IMR-90 (cell line): Measurements from ENCODE around the gene CCND3. TPM values are rescaled to one million over a fixed set of nuclear protein-coding genes. Genes with fewer than 3 reads are reported as not detected.

Experiments used
- ATAC-seq: fragments of 200-7000 bp; cut with Tn5 transposase; 2 replicates; pipeline ENCODE4 v1.9.1; 2020; ENCODE audit warnings: low read depth, mild to moderate bottlenecking, moderate library complexity
- BruUV-seq: library from RNA; stranded (reverse); fragments of 400-500 nt; replicated peaks from 2 replicates; lab custom pipeline; 2021; lab: Mats Ljungman, UMichigan
- CTCF ChIA-PET: fragments of 300-600 bp; formaldehyde crosslinking; extraction: SDS; loops from one replicate; lab custom pipeline; 2021; ENCODE audit warnings: antibody characterized with exemption; lab: Yijun Ruan, JAX
- POLR2A ChIA-PET: fragments of 300-600 bp; sonication (Branson Sonifier 250); formaldehyde crosslinking; loops from one replicate; lab custom pipeline; 2022; ENCODE audit warnings: antibody characterized with exemption; ENCODE audit not compliant: unreplicated experiment; lab: Charles Lee
- DNase-seq: peaks from one replicate; pipeline ENCODE4 v3.0.0; 2013
- H2AFZ ChIP-seq: replicated peaks from 2 replicates; pipeline ENCODE3; 2013; ENCODE audit warnings: low read length, mild to moderate bottlenecking; ENCODE audit not compliant: poor library complexity
- H2AK5ac ChIP-seq: 2 replicates; pipeline ENCODE4 v1.6.1; 2013; ENCODE audit warnings: low read depth, low read length, inconsistent platforms
- H2AK9ac ChIP-seq: replicated peaks from 2 replicates; pipeline ENCODE3; 2013; ENCODE audit warnings: mild to moderate bottlenecking, low read depth, low read length, moderate library complexity; ENCODE audit not compliant: poor library complexity
- H2BK120ac ChIP-seq: 2 replicates; pipeline ENCODE4 v1.6.1; 2013; ENCODE audit warnings: low read depth, low read length, inconsistent platforms
- H2BK15ac ChIP-seq: 3 replicates; pipeline ENCODE4 v1.6.1; 2013; ENCODE audit warnings: low read depth, low read length, inconsistent platforms
- H2BK20ac ChIP-seq: 2 replicates; pipeline ENCODE4 v1.6.1; 2013; ENCODE audit warnings: low read depth, mild to moderate bottlenecking, inconsistent platforms, low read length, moderate library complexity
- H2BK5ac ChIP-seq: 2 replicates; pipeline ENCODE4 v1.6.1; 2013; ENCODE audit warnings: mild to moderate bottlenecking, low read depth, low read length, inconsistent platforms; ENCODE audit not compliant: poor library complexity, severe bottlenecking
- H3K14ac ChIP-seq: replicated peaks from 2 replicates; pipeline ENCODE4 v1.6.1; 2013; ENCODE audit warnings: low read depth, low read length, inconsistent platforms
- H3K18ac ChIP-seq: 2 replicates; pipeline ENCODE4 v1.6.1; 2013; ENCODE audit warnings: low read depth, low read length, control low read depth
- H3K23ac ChIP-seq: 2 replicates; pipeline ENCODE4 v1.6.1; 2013; ENCODE audit warnings: low read depth, low read length, inconsistent platforms
- H3K27ac ChIP-seq: 2 replicates; pipeline ENCODE4 v1.5.1; 2013; ENCODE audit warnings: mild to moderate bottlenecking, control low read depth, low read length; ENCODE audit not compliant: insufficient read depth
- H3K27me3 ChIP-seq: 2 replicates; pipeline ENCODE4 v1.6.1; 2013; ENCODE audit warnings: low read length; ENCODE audit not compliant: control insufficient read depth, insufficient read depth
- H3K36me3 ChIP-seq: 2 replicates; pipeline ENCODE4 v1.6.1; 2013; ENCODE audit warnings: low read length, mixed read lengths; ENCODE audit not compliant: control insufficient read depth, insufficient read depth
- H3K4ac ChIP-seq: 2 replicates; pipeline ENCODE4 v1.6.1; 2013; ENCODE audit warnings: low read depth, low read length, inconsistent platforms
- H3K4me1 ChIP-seq: 2 replicates; pipeline ENCODE4 v1.6.1; 2013; ENCODE audit warnings: low read length, mixed read lengths; ENCODE audit not compliant: control insufficient read depth, insufficient read depth
- H3K4me2 ChIP-seq: 2 replicates; pipeline ENCODE4 v1.6.1; 2013; ENCODE audit warnings: low read depth, mild to moderate bottlenecking, control low read depth, low read length, moderate library complexity
- H3K4me3 ChIP-seq: 2 replicates; pipeline ENCODE4 v1.5.1; 2013; ENCODE audit warnings: low read depth, mild to moderate bottlenecking, control low read depth, low read length, moderate library complexity; ENCODE audit not compliant: insufficient read depth
- H3K56ac ChIP-seq: 2 replicates; pipeline ENCODE4 v1.6.1; 2013; ENCODE audit warnings: low read length, inconsistent platforms; ENCODE audit not compliant: insufficient read depth; ENCODE audit errors: extremely low read depth
- H3K79me1 ChIP-seq, 2 experiments: 2 replicates each; pipeline ENCODE4 v1.6.1; 2013; ENCODE audit warnings: low read length in 2 of 2, inconsistent platforms in 1 of 2, low read depth in 1 of 2
- H3K9ac ChIP-seq: 2 replicates; pipeline ENCODE4 v1.6.1; 2013; ENCODE audit warnings: low read depth, low read length, control low read depth
- H3K9me1 ChIP-seq: 2 replicates; pipeline ENCODE4 v1.6.1; 2013; ENCODE audit warnings: low read length, inconsistent platforms; ENCODE audit not compliant: insufficient read depth
- H3K9me3 ChIP-seq: 2 replicates; pipeline ENCODE4 v1.6.1; 2013; ENCODE audit warnings: low read length; ENCODE audit not compliant: control insufficient read depth, insufficient read depth
- H4K20me1 ChIP-seq: 2 replicates; pipeline ENCODE4 v1.6.1; 2013; ENCODE audit warnings: low read length, inconsistent platforms; ENCODE audit not compliant: insufficient read depth
- H4K5ac ChIP-seq: 2 replicates; pipeline ENCODE4 v1.6.1; 2013; ENCODE audit warnings: mild to moderate bottlenecking, low read depth, low read length, control low read depth
- H4K8ac ChIP-seq, 2 experiments: 2 replicates each; pipeline ENCODE4 v1.6.1; 2013; ENCODE audit warnings: low read depth in 2 of 2, low read length in 2 of 2, control low read depth in 1 of 2, inconsistent platforms in 1 of 2
- H4K91ac ChIP-seq: 2 replicates; pipeline ENCODE4 v1.6.1; 2013; ENCODE audit warnings: low read depth, low read length, inconsistent platforms; ENCODE audit not compliant: insufficient read depth
- MXI1 ChIP-seq: IDR thresholded peaks from 2 replicates; pipeline ENCODE4 v1.6.1; 2012; ENCODE audit warnings: low read depth, mild to moderate bottlenecking, low read length, moderate library complexity, borderline replicate concordance
- RFX5 ChIP-seq: IDR thresholded peaks from 2 replicates; pipeline ENCODE4 v1.8.0; 2012; ENCODE audit warnings: low read depth, mild to moderate bottlenecking, low read length, moderate library complexity
- WGBS, 2 experiments: methylation state at CpG; one replicate each; pipeline versions ENCODE4 v1.1.5 to v1.1.7; 2013; ENCODE audit warnings: missing lambda C conversion rate in 2 of 2; ENCODE audit not compliant: insufficient read length in 1 of 2; ENCODE audit errors: extremely low coverage in 2 of 2; 5-methylcytosine and 5-hydroxymethylcytosine counted together
- dilution Hi-C: fragments of 300-500 bp; cut with HindIII; formaldehyde crosslinking; loops from one replicate; pipeline ENCODE4 v1.14.3; 2018; ENCODE audit warnings: low sequenced_read_pairs; ENCODE audit not compliant: unreplicated experiment
- in situ Hi-C: fragments of 300-500 bp; cut with MboI; formaldehyde crosslinking; loops from 3 replicates; pipeline ENCODE4 v1.14.3; 2019; ENCODE audit warnings: low sequenced_read_pairs, inconsistent platforms, mixed read lengths
- intact Hi-C: fragments of 100-400 bp; cut with micrococcal nuclease; formaldehyde crosslinking; loops from 2 replicates; pipeline ENCODE4 v1.10.0; 2022
- polyA plus RNA-seq, 3 experiments: library from polyadenylated mRNA; depleted of rRNA; stranded (reverse); fragments of >200 nt; gene quantifications; 2 replicates each; pipeline ENCODE4 v1.2.3, GENCODE V29; 2012; ENCODE audit warnings: low replicate concordance in 1 of 3
- total RNA-seq: library from RNA; depleted of rRNA; stranded (reverse); fragments of >200 nt; gene quantifications from 2 replicates; pipeline ENCODE4 v1.2.3, GENCODE V29; 2012

Gene CCND3
- total and polyA plus RNA-seq, 2 of the 4 experiments (the other 2 are of a cell fraction), result 19.2 to 61.9 TPM

DNA sequence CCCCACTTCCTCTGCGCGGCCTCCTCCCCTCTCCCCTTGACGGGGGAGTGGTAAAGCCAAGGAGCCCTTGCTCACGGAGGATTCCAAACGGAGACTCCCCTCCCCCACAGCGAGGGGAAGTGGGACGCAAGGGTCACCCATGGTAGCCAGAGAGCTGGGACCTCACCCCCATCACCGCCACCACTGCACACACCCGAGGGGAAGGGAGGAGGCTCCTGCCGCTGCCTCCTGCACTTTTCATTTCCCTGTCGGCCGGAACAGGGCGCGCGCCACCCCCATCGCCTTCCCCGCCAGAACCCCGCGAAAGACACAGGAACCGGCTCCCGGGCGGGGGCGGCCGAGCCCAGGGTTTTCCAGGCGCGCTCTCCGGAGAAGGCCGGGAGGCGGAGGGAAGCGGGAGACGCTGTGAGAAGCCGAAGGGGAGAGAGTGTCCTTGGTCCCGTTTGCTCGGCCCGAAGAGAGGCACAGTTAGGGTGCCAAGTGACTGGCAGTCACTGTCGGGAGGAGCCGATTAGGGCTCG, 789 bp downstream of the CCND3 start:
- H3K9me3 ChIP-seq, result no peaks in the 10 kb centered on the region
- WGBS, 2 experiments, result 0% methylated on average over 19 of the region's 38 CpGs; no CpG with 5 or more reads in 1 of the 2 experiments
- H2AK9ac ChIP-seq, result peak overlapping the region; percentile 99
- H2BK15ac ChIP-seq, result peak overlapping the region; percentile 74; the same call in 1 of the 3 replicates
- peaks cover 16% of the 10 kb centered on the region; the same call in 1 of the 2 replicates for H3K9me1 ChIP-seq
- peak overlapping the region; percentile 74 for H3K4ac ChIP-seq
- H3K9ac ChIP-seq, result peak overlapping the region; percentile 68
- H3K56ac ChIP-seq, result peak overlapping the region; percentile 38; the same call in 1 of the 2 replicates
- H3K27ac ChIP-seq, result peak overlapping the region; percentile 76
- peak overlapping the region; percentile 65; the same call in 1 of the 2 replicates for H2BK120ac ChIP-seq
- H4K5ac ChIP-seq, result peak overlapping the region; percentile 52
- H4K8ac ChIP-seq, result peak overlapping the region; percentile 62 to 68; a peak in 3 of 4 replicates
- peak overlapping the region; percentile 95 for H2AFZ ChIP-seq
- H4K91ac ChIP-seq, result peak overlapping the region; percentile 76
- peak overlapping the region; percentile 94 for H2AK5ac ChIP-seq
- peaks cover 40% of the 10 kb centered on the region for H4K20me1 ChIP-seq
- H3K79me1 ChIP-seq, result peaks cover 9 to 53% of the 10 kb centered on the region in 2 experiments; a peak in 3 of 4 replicates
- ATAC-seq (peak; percentile 4), DNase-seq (peak; percentile 12)
- peak overlapping the region; percentile 84 for H3K4me3 ChIP-seq
- intact Hi-C loops (loop anchor here (1.0 kb wide), 1 partner anchor 103 kb away; no protein-coding TSS in a partner anchor), dilution Hi-C loops (no loop called here), in situ Hi-C loops (no loop called here)
- CTCF ChIA-PET, result no interaction called here
- H3K18ac ChIP-seq, result peak overlapping the region; percentile 34
- H2BK20ac ChIP-seq, result no peak overlapping the region
- H3K4me2 ChIP-seq, result peak overlapping the region; percentile 91
- H3K36me3 ChIP-seq, result peaks cover 10% of the 10 kb centered on the region
- TF ChIP-seq MXI1 (peak; percentile 47; the same call in 1 of the 2 replicates), RFX5 (no peak)
- H3K27me3 ChIP-seq, result no peaks in the 10 kb centered on the region
- H3K14ac ChIP-seq, result peak overlapping the region; percentile 97
- peak overlapping the region; percentile 98 for H3K23ac ChIP-seq
- H3K4me1 ChIP-seq, result peaks cover 30% of the 10 kb centered on the region
- no TSS peak for BruUV-seq
- POLR2A ChIA-PET, result no interaction called here
- peak overlapping the region; percentile 78 for H2BK5ac ChIP-seq
